Adipose tissue (tissue), 3 donors: ENCODE measurements around the gene FAM151A. TPM values are rescaled to one million over a fixed set of nuclear protein-coding genes. Genes with fewer than 3 reads are reported as not detected.

ENCODE experiments used
- H3K27ac ChIP-seq: one replicate; pipeline ENCODE4 v1.5.1; 2013; ENCODE audit warnings: low read depth, low read length
- WGBS, 3 donors: extraction: QIAGEN DNeasy Blood & Tissue Kit; methylation state at CpG; one replicate each; pipeline ENCODE4 v1.1.7; 2013; 5-methylcytosine and 5-hydroxymethylcytosine counted together
- polyA plus RNA-seq, 3 donors: library from polyadenylated mRNA; stranded (reverse); fragments of 200-250 nt; gene quantifications; one replicate each; pipeline ENCODE4 v1.2.3, GENCODE V29; 2013
- donor health status: healthy with polysubstance abuse.
- donor health status: Bipolar disorder and iron deficiency.
- donor health status: healthy.

The FAM151A gene
- polyA plus RNA-seq, 3 donors: 0.22 to 0.85 (median 0.46) TPM

- WGBS, 3 donors: 85 to 91% (median 87%) methylated on average over 19 of the region's 19 CpGs
These were observed 15.3 kb downstream of the FAM151A start for GRCh38 chr1:54607821-54608565.

GRCh38 chr1:54606990-54607325 is 16.4 kb downstream of the FAM151A start:
- WGBS, 3 donors: 92 to 95% (median 93%) methylated on average over 13 of the region's 13 CpGs
- H3K27ac ChIP-seq: no peak overlapping the region

More at GRCh38 chr1:54607821-54608565, 15.3 kb downstream of the FAM151A start:
- H3K27ac ChIP-seq: no peak overlapping the region

- H3K27ac ChIP-seq: no peak overlapping the region
- 88 to 93% (median 91%) methylated on average over 9 of the region's 9 CpGs for WGBS, 3 donors
These were observed 17.0 kb downstream of the FAM151A start for GRCh38 chr1:54606096-54606989.

- H3K27ac ChIP-seq: no peak overlapping the region
- 64 to 82% (median 71%) methylated on average over 13 of the region's 13 CpGs for WGBS, 3 donors
These were observed 18.6 kb downstream of the FAM151A start for GRCh38 chr1:54604572-54605370.

- WGBS, 3 donors: 49 to 80% (median 77%) methylated on average over 7 of the region's 7 CpGs
- H3K27ac ChIP-seq: no peak overlapping the region
These were observed 19.3 kb downstream of the FAM151A start for GRCh38 chr1:54604051-54604450.

- no peak overlapping the region for H3K27ac ChIP-seq
- WGBS, 3 donors: 91 to 96% (median 94%) methylated on average over 6 of the region's 6 CpGs
These were observed 20.1 kb downstream of the FAM151A start for GRCh38 chr1:54603241-54603640.

GRCh38 chr1:54602554-54602953 is 20.8 kb downstream of the FAM151A start:
- WGBS, 3 donors: 90 to 92% (median 91%) methylated on average over 18 of the region's 18 CpGs
- H3K27ac ChIP-seq: no peak overlapping the region

- WGBS, 3 donors: 85 to 90% (median 88%) methylated on average over 10 of the region's 10 CpGs
These were observed 21.6 kb downstream of the FAM151A start for GRCh38 chr1:54601730-54602129.

GRCh38 chr1:54600947-54601721 is 22.2 kb downstream of the FAM151A start:
- no peak overlapping the region for H3K27ac ChIP-seq
- 85 to 95% (median 90%) methylated on average over 20 to 21 of the region's 21 CpGs for WGBS, 3 donors

More at GRCh38 chr1:54601730-54602129, 21.6 kb downstream of the FAM151A start:
- H3K27ac ChIP-seq: no peak overlapping the region

GRCh38 chr1:54599211-54599823 is 24.0 kb downstream of the FAM151A start:
- WGBS, 3 donors: 87 to 93% (median 88%) methylated on average over 13 of the region's 13 CpGs
- H3K27ac ChIP-seq: no peak overlapping the region

- no peak overlapping the region for H3K27ac ChIP-seq
- WGBS, 3 donors: 70 to 89% (median 77%) methylated on average over 3 of the region's 3 CpGs
These were observed 25.8 kb downstream of the FAM151A start for GRCh38 chr1:54597455-54598030.

- no peak overlapping the region for H3K27ac ChIP-seq
- WGBS, 3 donors: 74 to 88% (median 83%) methylated on average over 3 of the region's 3 CpGs
These were observed 26.6 kb downstream of the FAM151A start for GRCh38 chr1:54596756-54597155.

- WGBS, 3 donors: 87 to 92% (median 89%) methylated on average over 3 of the region's 3 CpGs
- H3K27ac ChIP-seq: no peak overlapping the region
These were observed 27.3 kb downstream of the FAM151A start for GRCh38 chr1:54595956-54596498.

- WGBS, 3 donors: 92 to 96% (median 94%) methylated on average over 16 of the region's 16 CpGs
- H3K27ac ChIP-seq: no peak overlapping the region
These were observed 28.9 kb downstream of the FAM151A start for GRCh38 chr1:54594463-54594862.

- H3K27ac ChIP-seq: no peak overlapping the region
- 82 to 92% (median 87%) methylated on average over 10 of the region's 10 CpGs for WGBS, 3 donors
These were observed 29.7 kb downstream of the FAM151A start for GRCh38 chr1:54593571-54594160.

- H3K27ac ChIP-seq: no peak overlapping the region
- WGBS, 3 donors: 87 to 88% (median 87%) methylated on average over 5 of the region's 5 CpGs
These were observed 32.1 kb downstream of the FAM151A start for GRCh38 chr1:54591127-54591756.
